Measurements from ENCODE around the gene CELF1.
A peak's percentile ranks its signal among the peaks of the same experiment; 100 is the strongest.

The CELF1 gene

GRCh38 chr11:47438721-47439120 lies 114.2 kb downstream of the CELF1 start:
- no peak overlapping the region for H3K4me3 ChIP-seq
- no peak overlapping the region for H3K27ac ChIP-seq

- Histone ChIP-seq H3K27ac (no peak overlapping the region), H3K4me3 (no peak overlapping the region)
Observed at GRCh38 chr11:47437746-47438418, 115.0 kb downstream of the CELF1 start.

- Histone ChIP-seq H3K4me3 (no peak overlapping the region), H3K27ac (no peak overlapping the region)
Observed at GRCh38 chr11:47437218-47437745, 115.7 kb downstream of the CELF1 start.

GRCh38 chr11:47436726-47437125 lies 116.2 kb downstream of the CELF1 start:
- no peak overlapping the region for H3K27ac ChIP-seq

GRCh38 chr11:47435687-47436086 lies 117.2 kb downstream of the CELF1 start:
- H3K27ac ChIP-seq, result no peak overlapping the region
- no peak overlapping the region for H3K4me3 ChIP-seq

More at GRCh38 chr11:47436726-47437125, 116.2 kb downstream of the CELF1 start:
- no peak overlapping the region for H3K4me3 ChIP-seq

GRCh38 chr11:47434011-47434786 lies 118.7 kb downstream of the CELF1 start:
- Histone ChIP-seq H3K27ac (no peak overlapping the region), H3K4me3 (no peak overlapping the region)

- no peak overlapping the region for H3K4me3 ChIP-seq
- no peak overlapping the region for H3K27ac ChIP-seq
Observed at GRCh38 chr11:47433157-47433556, 119.8 kb downstream of the CELF1 start.

- H3K4me3 ChIP-seq, result no peak overlapping the region
- no peak overlapping the region for H3K27ac ChIP-seq
Observed at GRCh38 chr11:47431356-47432083, 121.4 kb downstream of the CELF1 start.

GRCh38 chr11:47430524-47430923 lies 122.4 kb downstream of the CELF1 start:
- no peak overlapping the region for H3K27ac ChIP-seq
- H3K4me3 ChIP-seq, result no peak overlapping the region

- peak within 1 kb of the TSS; percentile 62 to 98 (median 96) for H3K4me3 ChIP-seq
- peak within 1 kb of the TSS; percentile 65 to 99 (median 95) for H3K27ac ChIP-seq
Observed at GRCh38 chr11:47426062-47426956, 126.6 kb downstream of the CELF1 start, which contains the start of gene PSMC3. TSS of gene PSMC3 (minus strand) at chr11:47426439. CDS start at chr11:47426279, 160 bp downstream.

GRCh38 chr11:47425611-47426010 lies 127.3 kb downstream of the CELF1 start:
- Histone ChIP-seq H3K27ac (peak overlapping the region; percentile 65 to 99 (median 95)), H3K4me3 (peak overlapping the region; percentile 62 to 98 (median 96))

GRCh38 chr11:47418454-47419259 lies 134.3 kb downstream of the CELF1 start:
- H3K27ac ChIP-seq, result peak overlapping the region in 1 of 21 experiments; percentile 14
- no peak overlapping the region for H3K4me3 ChIP-seq

GRCh38 chr11:47417712-47418111 lies 135.2 kb downstream of the CELF1 start:
- Histone ChIP-seq H3K27ac (peak overlapping the region in 1 of 21 experiments; percentile 5), H3K4me3 (no peak overlapping the region)

GRCh38 chr11:47415949-47416472 lies 136.9 kb downstream of the CELF1 start:
- Histone ChIP-seq H3K27ac (peak overlapping the region in 19 of 21 experiments; percentile 30 to 81 (median 65)), H3K4me3 (no peak overlapping the region)

Data from skin epidermis (tissue), 12 donors.